RWPE1 (cell line): ENCODE measurements around the gene FAM133A.

ENCODE experiments used
- CTCF ChIA-PET: fragments of 350-600 bp; sonication (Branson Sonifier 250); formaldehyde crosslinking; extraction: SDS; loops from one replicate; lab custom pipeline; 2021; lab: Yijun Ruan, JAX
- POLR2A ChIA-PET: fragments of 400-600 bp; formaldehyde crosslinking; extraction: SDS; loops from one replicate; lab custom pipeline; 2020; ENCODE audit warnings: antibody characterized with exemption; ENCODE audit not compliant: low non-redundant PET; lab: Yijun Ruan, JAX
- DNase-seq: peaks from one replicate; pipeline ENCODE4 v3.0.0; 2012; ENCODE audit warnings: low spot score
- H3K27ac ChIP-seq: fragments of 450-650 bp; 2 replicates; pipeline ENCODE4 v1.5.1; 2017
- TF ChIP-seq, protein P1 (sequence below): fragments of 450-650 bp; conservative IDR thresholded peaks from 2 replicates; pipeline ENCODE4 v1.5.1; 2017; ENCODE audit warnings: low read depth, mild to moderate bottlenecking

The FAM133A gene

GRCh38 chrX:93703701-93704100 lies 29.7 kb downstream of the FAM133A start:
- H3K27ac ChIP-seq, result no peak overlapping the region
- no peak for DNase-seq
- CTCF ChIA-PET, result no interaction called here
- TF ChIP-seq, protein P1, sequence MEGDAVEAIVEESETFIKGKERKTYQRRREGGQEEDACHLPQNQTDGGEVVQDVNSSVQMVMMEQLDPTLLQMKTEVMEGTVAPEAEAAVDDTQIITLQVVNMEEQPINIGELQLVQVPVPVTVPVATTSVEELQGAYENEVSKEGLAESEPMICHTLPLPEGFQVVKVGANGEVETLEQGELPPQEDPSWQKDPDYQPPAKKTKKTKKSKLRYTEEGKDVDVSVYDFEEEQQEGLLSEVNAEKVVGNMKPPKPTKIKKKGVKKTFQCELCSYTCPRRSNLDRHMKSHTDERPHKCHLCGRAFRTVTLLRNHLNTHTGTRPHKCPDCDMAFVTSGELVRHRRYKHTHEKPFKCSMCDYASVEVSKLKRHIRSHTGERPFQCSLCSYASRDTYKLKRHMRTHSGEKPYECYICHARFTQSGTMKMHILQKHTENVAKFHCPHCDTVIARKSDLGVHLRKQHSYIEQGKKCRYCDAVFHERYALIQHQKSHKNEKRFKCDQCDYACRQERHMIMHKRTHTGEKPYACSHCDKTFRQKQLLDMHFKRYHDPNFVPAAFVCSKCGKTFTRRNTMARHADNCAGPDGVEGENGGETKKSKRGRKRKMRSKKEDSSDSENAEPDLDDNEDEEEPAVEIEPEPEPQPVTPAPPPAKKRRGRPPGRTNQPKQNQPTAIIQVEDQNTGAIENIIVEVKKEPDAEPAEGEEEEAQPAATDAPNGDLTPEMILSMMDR, result no peak
- POLR2A ChIA-PET, result no interaction called here

DNA sequence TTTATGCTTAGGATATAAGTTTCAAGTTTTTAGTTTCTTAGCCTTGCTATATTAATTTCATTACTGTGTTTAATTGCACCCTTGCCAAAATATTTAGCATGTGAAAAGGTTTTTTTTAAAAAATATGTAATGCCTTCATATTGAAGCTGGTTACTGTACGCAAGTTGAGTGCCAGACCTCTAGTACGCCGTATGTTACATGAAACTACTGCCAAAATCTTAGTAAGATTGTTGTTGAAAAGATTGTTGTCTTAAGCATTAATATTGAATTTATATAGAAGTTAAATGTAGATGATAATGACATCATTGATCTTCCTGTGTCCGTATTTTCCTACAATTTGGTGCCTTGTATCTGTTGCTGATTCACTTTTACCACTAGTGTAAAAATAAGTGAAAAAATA lies 37.1 kb downstream of the FAM133A start:
- no peak overlapping the region for H3K27ac ChIP-seq
- DNase-seq, result no peak
- TF ChIP-seq, protein P1, result no peak
- ChIA-PET CTCF (no interaction called here), POLR2A (no interaction called here)

- CTCF ChIA-PET, result no interaction called here
- no peak overlapping the region for H3K27ac ChIP-seq
- TF ChIP-seq, protein P1, result no peak
- DNase-seq, result no peak
- POLR2A ChIA-PET, result no interaction called here
Observed at GRCh38 chrX:93741811-93742210, 67.8 kb downstream of the FAM133A start.

GRCh38 chrX:93760163-93760562 lies 86.2 kb downstream of the FAM133A start:
- no peak for DNase-seq
- POLR2A ChIA-PET, result no interaction called here
- CTCF ChIA-PET, result no interaction called here
- TF ChIP-seq, protein P1, result no peak
- H3K27ac ChIP-seq, result no peak overlapping the region
